GM18873 (cell line): ENCODE measurements around the gene KANSL1.
"Not testable (repeated sequence)": the region's sequence is repeated elsewhere in the genome, so short reads cannot be mapped to it uniquely, and the experiment has no call there.

Experiments used
- ATAC-seq: cut with Tn5 transposase; IDR thresholded peaks from one replicate; pipeline ENCODE4 v1.9.1; 2021; ENCODE audit warnings: mild to moderate bottlenecking, moderate library complexity, moderate number of reproducible peaks; ENCODE audit not compliant: unreplicated experiment, low FRiP score

Gene KANSL1, protein sequence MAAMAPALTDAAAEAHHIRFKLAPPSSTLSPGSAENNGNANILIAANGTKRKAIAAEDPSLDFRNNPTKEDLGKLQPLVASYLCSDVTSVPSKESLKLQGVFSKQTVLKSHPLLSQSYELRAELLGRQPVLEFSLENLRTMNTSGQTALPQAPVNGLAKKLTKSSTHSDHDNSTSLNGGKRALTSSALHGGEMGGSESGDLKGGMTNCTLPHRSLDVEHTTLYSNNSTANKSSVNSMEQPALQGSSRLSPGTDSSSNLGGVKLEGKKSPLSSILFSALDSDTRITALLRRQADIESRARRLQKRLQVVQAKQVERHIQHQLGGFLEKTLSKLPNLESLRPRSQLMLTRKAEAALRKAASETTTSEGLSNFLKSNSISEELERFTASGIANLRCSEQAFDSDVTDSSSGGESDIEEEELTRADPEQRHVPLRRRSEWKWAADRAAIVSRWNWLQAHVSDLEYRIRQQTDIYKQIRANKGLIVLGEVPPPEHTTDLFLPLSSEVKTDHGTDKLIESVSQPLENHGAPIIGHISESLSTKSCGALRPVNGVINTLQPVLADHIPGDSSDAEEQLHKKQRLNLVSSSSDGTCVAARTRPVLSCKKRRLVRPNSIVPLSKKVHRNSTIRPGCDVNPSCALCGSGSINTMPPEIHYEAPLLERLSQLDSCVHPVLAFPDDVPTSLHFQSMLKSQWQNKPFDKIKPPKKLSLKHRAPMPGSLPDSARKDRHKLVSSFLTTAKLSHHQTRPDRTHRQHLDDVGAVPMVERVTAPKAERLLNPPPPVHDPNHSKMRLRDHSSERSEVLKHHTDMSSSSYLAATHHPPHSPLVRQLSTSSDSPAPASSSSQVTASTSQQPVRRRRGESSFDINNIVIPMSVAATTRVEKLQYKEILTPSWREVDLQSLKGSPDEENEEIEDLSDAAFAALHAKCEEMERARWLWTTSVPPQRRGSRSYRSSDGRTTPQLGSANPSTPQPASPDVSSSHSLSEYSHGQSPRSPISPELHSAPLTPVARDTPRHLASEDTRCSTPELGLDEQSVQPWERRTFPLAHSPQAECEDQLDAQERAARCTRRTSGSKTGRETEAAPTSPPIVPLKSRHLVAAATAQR (N-terminal part only)

DNA sequence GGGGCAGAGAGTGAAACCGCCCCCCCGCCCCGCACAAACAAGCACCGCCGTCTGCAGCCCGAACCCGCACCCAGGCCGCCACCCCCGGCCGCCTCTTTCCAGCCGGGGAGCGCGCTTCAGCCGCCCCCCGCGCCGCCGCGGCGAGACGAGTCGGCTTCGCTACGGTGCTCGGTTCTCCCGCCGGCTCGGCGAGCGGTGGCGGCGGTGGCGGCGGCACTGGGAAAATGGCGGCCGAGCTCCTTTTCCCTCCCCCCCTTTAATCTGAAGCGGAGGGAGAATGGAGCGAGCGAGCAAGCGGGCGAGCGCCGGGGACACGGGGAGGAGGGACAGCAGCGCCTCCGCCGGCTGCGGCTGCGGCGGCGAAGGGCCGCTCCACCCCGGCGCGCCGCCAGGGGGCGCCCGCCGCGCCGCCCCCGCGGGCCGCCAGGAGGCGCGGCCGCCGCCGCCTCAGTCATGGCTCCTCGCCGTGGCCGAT, at the start of gene KANSL1:
Gene KANSL1 (minus strand): TSS at position 279 of the 475 bp plus-strand sequence. CDS start 21,286 bp downstream, outside the sequence.
- ATAC-seq = peak; percentile 39

- not testable (repeated sequence) for ATAC-seq
These were observed 38.1 kb upstream of the KANSL1 start for GRCh38 chr17:46231359-46231758.

- ATAC-seq = peak; percentile 84
These were observed 32.1 kb upstream of the KANSL1 start for GRCh38 chr17:46225274-46225794.

GRCh38 chr17:46224864-46225263, 31.6 kb upstream of the KANSL1 start:
- peak; percentile 11 for ATAC-seq

GRCh38 chr17:46223041-46223440, 29.8 kb upstream of the KANSL1 start:
- ATAC-seq = not testable (repeated sequence)

- ATAC-seq = no peak
These were observed 23.5 kb upstream of the KANSL1 start for GRCh38 chr17:46216682-46217081.

GRCh38 chr17:46212634-46213435, 19.6 kb upstream of the KANSL1 start:
- ATAC-seq = no peak

GRCh38 chr17:46208997-46209396, 15.8 kb upstream of the KANSL1 start:
- no peak for ATAC-seq

DNA sequence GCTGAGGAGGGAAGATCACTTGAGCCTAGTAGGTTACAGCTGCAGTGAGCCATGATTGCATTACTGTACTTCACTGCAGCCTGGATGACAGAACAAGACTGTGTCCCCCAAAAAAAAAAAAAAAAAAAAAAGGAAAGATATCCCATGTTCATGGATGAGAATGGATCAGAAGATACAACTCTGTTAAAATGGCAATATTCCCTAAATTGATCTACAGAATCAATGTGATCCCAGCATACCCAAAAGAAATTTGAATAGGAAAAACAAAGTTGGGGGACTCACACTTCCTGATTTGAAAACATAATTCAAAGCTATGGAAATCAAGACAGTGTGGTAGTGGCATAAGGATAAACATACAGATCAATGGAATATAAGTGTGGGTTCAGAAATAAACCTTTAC, 12.7 kb upstream of the KANSL1 start:
- ATAC-seq = no peak

DNA sequence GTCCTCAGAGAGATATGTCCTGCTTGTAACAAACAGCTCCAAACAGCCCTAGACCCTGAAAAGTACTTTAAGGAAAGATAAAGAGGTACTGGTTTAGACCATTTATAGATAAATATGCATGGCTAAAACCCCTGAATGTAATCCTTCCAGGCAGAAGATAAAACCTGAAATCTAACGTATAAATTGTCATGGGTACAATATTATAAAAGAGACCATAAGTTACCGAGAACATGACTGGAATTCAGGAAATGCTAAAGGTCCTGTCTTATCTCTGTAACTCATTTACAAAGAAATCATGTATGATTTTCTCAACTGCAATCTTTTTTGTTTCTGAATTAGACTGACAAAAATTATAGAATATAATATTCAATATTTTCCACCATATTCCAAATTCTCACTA, 9.2 kb upstream of the KANSL1 start:
- no peak for ATAC-seq

- no peak for ATAC-seq
These were observed 8.3 kb upstream of the KANSL1 start for GRCh38 chr17:46201491-46201890.

DNA sequence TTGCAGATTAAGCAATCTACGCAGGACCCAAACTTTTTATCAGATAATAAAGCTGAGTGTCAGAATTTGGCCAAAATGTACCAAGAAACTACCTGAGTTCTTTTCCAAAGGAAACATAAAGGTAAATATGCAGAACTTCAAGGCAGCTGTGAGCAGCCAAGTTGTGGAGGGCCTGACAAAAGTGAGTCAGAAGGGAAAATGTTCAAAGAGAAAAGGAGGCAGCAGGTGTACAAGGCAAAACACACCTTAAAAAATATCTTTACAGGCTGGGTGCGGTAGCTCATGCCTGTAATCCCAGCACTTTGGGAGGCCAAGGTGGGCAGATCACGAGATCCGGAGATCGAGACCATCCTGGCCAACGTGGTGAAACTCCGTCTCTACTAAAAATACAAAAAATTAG, 7.0 kb upstream of the KANSL1 start:
- no peak for ATAC-seq

DNA sequence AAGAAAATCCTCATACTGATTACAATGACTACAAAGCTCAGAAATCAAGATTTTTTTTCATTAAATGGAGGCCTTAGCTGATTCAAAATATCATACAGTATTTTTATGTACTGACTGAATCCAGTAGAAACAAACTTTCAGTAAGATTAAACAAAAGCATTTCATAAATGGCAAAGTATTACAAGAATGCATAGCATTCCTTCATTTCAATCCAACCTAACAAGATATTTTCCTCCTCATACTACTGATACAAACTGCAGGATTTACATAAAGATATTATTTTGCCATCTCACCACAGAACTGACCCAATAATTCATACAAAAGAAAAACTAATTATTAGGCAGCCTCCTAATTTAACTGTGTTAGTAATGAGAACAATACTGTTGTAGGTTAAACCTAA, 6.2 kb upstream of the KANSL1 start:
- no peak for ATAC-seq

DNA sequence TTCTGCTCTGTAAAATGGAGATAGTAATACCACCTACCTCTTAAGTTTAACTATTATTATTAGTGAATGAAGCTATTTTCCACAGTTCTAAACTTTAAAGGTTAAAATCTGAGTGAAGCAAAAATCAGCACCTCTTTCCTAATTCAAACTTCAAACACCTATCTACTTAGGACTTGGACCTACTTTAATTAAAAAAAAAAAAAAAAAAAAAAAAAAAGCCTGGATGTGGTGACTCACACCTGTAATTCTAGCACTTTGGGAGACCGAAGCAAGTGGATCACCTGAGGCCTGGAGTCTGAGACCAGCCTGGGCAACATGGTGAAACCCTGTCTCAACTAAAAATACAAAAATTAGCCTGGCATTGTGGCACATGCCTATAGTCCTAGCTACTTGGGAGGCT, 5.0 kb upstream of the KANSL1 start:
- no peak for ATAC-seq

DNA sequence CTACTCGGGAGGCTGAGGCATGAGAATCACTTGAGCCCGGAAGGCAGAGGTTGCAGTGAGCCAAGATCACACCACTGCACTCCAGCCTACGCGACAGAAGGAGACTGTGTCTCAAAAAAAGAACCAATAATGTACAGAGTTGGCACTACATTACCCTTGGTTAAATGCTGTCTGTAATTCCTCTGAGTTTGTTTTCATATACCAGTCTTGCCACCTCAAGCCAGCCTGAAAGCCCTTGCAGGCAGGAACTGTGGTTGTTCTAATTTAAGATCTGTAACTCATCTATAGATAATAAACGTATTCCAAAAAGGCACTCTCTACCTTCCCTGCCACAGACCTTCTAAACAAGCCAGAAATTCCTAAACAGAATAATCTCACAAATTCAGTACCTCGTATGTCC, 4.3 kb upstream of the KANSL1 start:
- no peak for ATAC-seq

DNA sequence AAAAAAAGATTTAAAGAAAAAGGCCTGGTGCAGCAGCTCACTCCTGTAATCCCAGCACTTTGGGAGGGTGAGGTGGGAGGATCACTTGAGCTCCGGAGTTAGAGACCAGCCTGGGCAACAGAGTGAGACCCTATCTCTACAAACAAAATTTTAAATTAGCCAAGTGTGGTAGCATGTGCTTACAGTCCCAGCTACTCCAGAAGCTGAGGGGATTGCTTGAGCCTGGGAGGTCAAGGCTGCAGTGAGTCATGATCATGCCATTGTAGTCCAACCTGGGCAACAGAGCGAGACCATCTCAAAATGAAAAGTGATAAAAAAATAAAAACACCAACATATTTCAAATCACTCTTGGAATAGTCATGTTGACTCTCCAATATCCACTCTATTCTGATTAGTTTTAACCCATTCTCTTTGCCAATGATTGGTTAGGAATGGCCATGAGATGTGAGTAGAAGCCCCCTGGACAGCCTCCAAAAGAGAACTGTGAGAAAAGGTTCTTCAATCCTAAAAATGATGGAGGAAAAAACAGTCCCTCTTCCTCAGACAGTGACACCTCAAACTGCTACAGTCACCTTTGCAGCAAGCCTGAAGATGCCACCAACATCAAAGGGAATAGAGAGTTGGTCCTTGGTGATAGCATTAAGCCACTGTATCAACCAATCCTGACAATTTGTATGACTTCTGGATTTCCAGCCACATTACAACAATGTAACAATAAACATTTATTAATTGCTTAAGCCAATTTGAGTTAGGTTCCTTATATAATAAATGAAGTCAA, 2.9 kb upstream of the KANSL1 start:
- ATAC-seq = no peak

- no peak for ATAC-seq
These were observed 2.1 kb upstream of the KANSL1 start for GRCh38 chr17:46195217-46195855.

DNA sequence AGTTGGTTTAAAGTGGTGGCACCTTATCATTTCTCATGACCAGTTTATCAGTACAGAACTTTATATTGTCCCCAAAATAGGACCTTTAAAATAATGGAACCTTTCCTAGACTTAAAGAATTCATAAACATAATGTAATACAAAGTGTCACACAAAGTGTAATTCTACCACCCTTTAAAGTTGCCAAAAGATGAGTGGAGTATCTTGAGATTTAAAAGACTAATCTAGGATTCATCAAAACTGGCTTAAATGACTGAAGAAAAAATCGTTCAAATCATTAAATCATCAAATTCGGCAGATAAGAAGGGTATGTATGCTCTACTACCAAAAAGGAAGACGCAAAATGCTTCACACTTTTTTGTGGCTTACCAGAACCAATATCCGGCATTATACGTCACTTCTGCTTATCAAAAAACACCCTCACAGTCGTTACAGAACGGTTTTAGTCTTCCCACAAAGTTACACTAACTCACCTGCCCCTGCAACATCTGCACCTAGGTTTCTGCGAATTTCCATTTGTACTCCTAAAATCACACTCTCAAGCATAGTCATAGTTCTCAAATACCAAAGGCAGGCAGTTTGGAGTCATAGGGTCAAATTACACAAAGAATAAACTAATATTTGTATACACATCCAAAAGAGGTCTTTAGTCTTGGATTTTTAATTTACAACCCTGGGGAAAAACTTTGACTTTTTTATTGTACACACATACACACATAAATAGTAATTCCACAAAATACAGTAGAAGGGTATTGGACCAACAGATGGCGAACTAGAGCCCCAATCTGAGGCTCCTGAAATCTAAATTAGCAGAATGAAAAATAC, 1.4 kb upstream of the KANSL1 start:
- ATAC-seq = no peak
